Panc1 (cell line): ENCODE results near the gene IPMK. TPM values are rescaled to one million over a fixed set of nuclear protein-coding genes. Genes with fewer than 3 reads are reported as not detected.

Experiments
- ATAC-seq: fragments of 200-7000 bp; cut with Tn5 transposase; 2 replicates; pipeline ENCODE4 v1.9.1; 2020; ENCODE audit warnings: mild to moderate bottlenecking, moderate library complexity
- BruUV-seq: library from RNA; stranded (reverse); fragments of 400-500 nt; replicated peaks from 2 replicates; lab custom pipeline; 2021; lab: Mats Ljungman, UMichigan
- CTCF ChIA-PET: fragments of 300-600 bp; sonication (Branson Sonifier 250); formaldehyde crosslinking; loops from one replicate; lab custom pipeline; 2022; ENCODE audit warnings: antibody characterized with exemption; lab: Charles Lee
- POLR2A ChIA-PET: fragments of 300-600 bp; sonication (Branson Sonifier 250); formaldehyde crosslinking; loops from one replicate; lab custom pipeline; 2022; ENCODE audit warnings: antibody characterized with exemption; lab: Charles Lee
- DNase-seq: peaks from one replicate; pipeline ENCODE4 v3.0.0-alpha.2; 2010; ENCODE audit warnings: low read depth, low spot score
- H3K27ac ChIP-seq: 2 replicates; pipeline ENCODE4 v1.5.1; 2011; ENCODE audit warnings: mild to moderate bottlenecking, low read length, inconsistent platforms
- H3K27me3 ChIP-seq: fragments of 200-500 bp; sonication (Bioruptor generic); 2 replicates; pipeline ENCODE4 v1.6.0; 2014; ENCODE audit warnings: low read length, inconsistent platforms; ENCODE audit not compliant: control insufficient read depth, insufficient read depth
- H3K36me3 ChIP-seq: fragments of 200-500 bp; sonication (Bioruptor generic); 2 replicates; pipeline ENCODE4 v1.5.1; 2014; ENCODE audit warnings: inconsistent platforms, mild to moderate bottlenecking, low read length, moderate library complexity; ENCODE audit not compliant: control insufficient read depth, insufficient read depth
- H3K4me1 ChIP-seq: 2 replicates; pipeline ENCODE4 v1.5.1; 2011; ENCODE audit warnings: inconsistent platforms, mild to moderate bottlenecking, low read length, moderate library complexity; ENCODE audit not compliant: control insufficient read depth, insufficient read depth
- H3K4me3 ChIP-seq, 2 experiments: 2 replicates each; pipeline ENCODE4 v1.5.1; 2011 to 2012; ENCODE audit warnings: low read depth in 2 of 2, low read length in 2 of 2, mild to moderate bottlenecking in 2 of 2, inconsistent platforms in 1 of 2, moderate library complexity in 1 of 2
- H3K9me3 ChIP-seq: fragments of 200-500 bp; sonication (Bioruptor generic); 2 replicates; pipeline ENCODE4 v1.5.1; 2014; ENCODE audit warnings: low read depth, mild to moderate bottlenecking, inconsistent platforms, low read length, moderate library complexity; ENCODE audit not compliant: control insufficient read depth, insufficient read depth
- CTCF ChIP-seq: fragments of 450-650 bp; IDR thresholded peaks from 2 replicates; pipeline ENCODE4 v1.5.1; 2017; ENCODE audit warnings: mild to moderate bottlenecking
- POLR2AphosphoS5 ChIP-seq: IDR thresholded peaks from 2 replicates; pipeline ENCODE4 v1.6.1; 2012; ENCODE audit warnings: mild to moderate bottlenecking, low read depth, low read length, moderate library complexity
- REST ChIP-seq, 2 experiments: IDR thresholded peaks; 2 replicates each; pipeline ENCODE4 v1.6.1; 2011 to 2012; ENCODE audit warnings: low read depth in 2 of 2, control low read depth in 1 of 2, low read length in 1 of 2, mild to moderate bottlenecking in 1 of 2, moderate library complexity in 1 of 2; ENCODE audit not compliant: insufficient read depth in 1 of 2
- SIN3A ChIP-seq: IDR thresholded peaks from 2 replicates; pipeline ENCODE4 v1.6.1; 2012; ENCODE audit warnings: low read depth, mild to moderate bottlenecking, low read length, moderate library complexity, borderline replicate concordance; ENCODE audit not compliant: insufficient read depth
- TCF7L2 ChIP-seq: IDR thresholded peaks from 2 replicates; pipeline ENCODE4 v1.6.1; 2011; ENCODE audit warnings: mild to moderate bottlenecking, low read depth, low read length, inconsistent platforms
- in situ Hi-C: cut with HindIII; loops from 2 replicates; pipeline ENCODE4 v1.10.0; 2016; ENCODE audit warnings: low sequenced_read_pairs, low pct_unique_long_range_greater_than_20kb
- intact Hi-C: fragments of 100-400 bp; cut with micrococcal nuclease; formaldehyde crosslinking; loops from one replicate; pipeline ENCODE4 v1.10.0; 2022; ENCODE audit not compliant: unreplicated experiment
- total RNA-seq: library from RNA; stranded (reverse); gene quantifications from one replicate; pipeline ENCODE4 v1.2.1, GENCODE V29; 2021; ENCODE audit not compliant: unreplicated experiment

IPMK gene
- total RNA-seq, 1 experiment from 2014 or later: 9.3 TPM

GRCh38 chr10:58278274-58278961 is 10.7 kb upstream of the IPMK start:
- ChIA-PET CTCF (no interaction called here), POLR2A (no interaction called here)
- DNase-seq (no peak), ATAC-seq (no peak)
- no TSS peak for BruUV-seq
- Histone ChIP-seq H3K27ac (no peak overlapping the region), H3K27me3 (no peaks in the 10 kb centered on the region), H3K4me3 (no peak overlapping the region), H3K36me3 (peaks cover 9% of the 10 kb centered on the region), H3K4me1 (peaks cover 16% of the 10 kb centered on the region), H3K9me3 (no peaks in the 10 kb centered on the region)
- in situ Hi-C loops (no loop called here), intact Hi-C loops (no loop called here)
- TF ChIP-seq REST (IDR thresholded peaks at IDR 0.05; ENCODE audit: insufficient read depth in 1 of 2, low read depth in 2 of 2, low read length in 1 of 2): no peak
- no peak for TF ChIP-seq POLR2AphosphoS5
- TF ChIP-seq CTCF: no peak
- TF ChIP-seq TCF7L2: no peak
- TF ChIP-seq SIN3A: no peak

- POLR2A ChIA-PET: no interaction called here
- TF ChIP-seq TCF7L2: no peak
- TF ChIP-seq REST (IDR thresholded peaks at IDR 0.05; ENCODE audit: insufficient read depth in 1 of 2, low read depth in 2 of 2, low read length in 1 of 2): no peak
- no peak for TF ChIP-seq SIN3A
- no peak for TF ChIP-seq CTCF
- no peak for TF ChIP-seq POLR2AphosphoS5
- Histone ChIP-seq H3K36me3 (peaks cover 9% of the 10 kb centered on the region), H3K9me3 (no peaks in the 10 kb centered on the region), H3K4me1 (peaks cover 10% of the 10 kb centered on the region), H3K27me3 (no peaks in the 10 kb centered on the region), H3K4me3 (no peak overlapping the region), H3K27ac (no peak overlapping the region)
- CTCF ChIA-PET: no interaction called here
- in situ Hi-C loops: no loop called here
- intact Hi-C loops: no loop called here
- no peak for DNase-seq
- no TSS peak for BruUV-seq
- no peak for ATAC-seq
Observed at GRCh38 chr10:58275908-58276307, 8.2 kb upstream of the IPMK start.
